NCI-H460 (cell line): ENCODE measurements around the gene SLC12A7. TPM values are rescaled to one million over a fixed set of nuclear protein-coding genes. Genes with fewer than 3 reads are reported as not detected.

Experiments
- DNase-seq: peaks from one replicate; pipeline ENCODE4 v3.0.0-alpha.2; 2016; ENCODE audit warnings: low read depth; ENCODE audit errors: extremely low read depth
- total RNA-seq: library from RNA; depleted of rRNA; stranded (reverse); fragments of >200 nt; shearing (Covaris generic); gene quantifications from 2 replicates; pipeline ENCODE4 v1.2.3, GENCODE V29; 2014

SLC12A7 gene
- total RNA-seq, 1 experiment from 2014 or later: 9.0 TPM

GRCh38 chr5:1054799-1055775 is 56.8 kb downstream of the SLC12A7 start:
- DNase-seq: no peak

GRCh38 chr5:1054018-1054798 is 57.7 kb downstream of the SLC12A7 start:
- DNase-seq: no peak

GRCh38 chr5:1053391-1054017 is 58.4 kb downstream of the SLC12A7 start:
- DNase-seq: no peak

GRCh38 chr5:1052641-1053390 is 59.0 kb downstream of the SLC12A7 start:
- DNase-seq: no peak

GRCh38 chr5:1052076-1052475 is 59.8 kb downstream of the SLC12A7 start:
- no peak for DNase-seq

- no peak for DNase-seq
Measured at GRCh38 chr5:1051366-1051720, 60.5 kb downstream of the SLC12A7 start.

- no peak for DNase-seq
Measured at GRCh38 chr5:1050423-1051365, 61.2 kb downstream of the SLC12A7 start.

GRCh38 chr5:1048861-1049838 is 62.7 kb downstream of the SLC12A7 start:
- no peak for DNase-seq

- DNase-seq: no peak
Measured at GRCh38 chr5:1048162-1048721, 63.6 kb downstream of the SLC12A7 start.

- DNase-seq: no peak
Measured at GRCh38 chr5:1047332-1047965, 64.4 kb downstream of the SLC12A7 start.

GRCh38 chr5:1045960-1046560 is 65.8 kb downstream of the SLC12A7 start:
- DNase-seq: no peak

- no peak for DNase-seq
Measured at GRCh38 chr5:1044117-1044516, 67.7 kb downstream of the SLC12A7 start.

GRCh38 chr5:1043327-1043726 is 68.5 kb downstream of the SLC12A7 start:
- no peak for DNase-seq

- DNase-seq: no peak
Measured at GRCh38 chr5:1042626-1043025, 69.2 kb downstream of the SLC12A7 start.

- DNase-seq: no peak
Measured at GRCh38 chr5:1041225-1042143, 70.4 kb downstream of the SLC12A7 start.

- DNase-seq: no peak
Measured at GRCh38 chr5:1040571-1040970, 71.3 kb downstream of the SLC12A7 start.
